Measurements from ENCODE around the gene TP53RK. TPM values are rescaled to one million over a fixed set of nuclear protein-coding genes. Genes with fewer than 3 reads are reported as not detected.

The TP53RK gene
- total RNA-seq, 1 donor = 17.4 TPM

DNA sequence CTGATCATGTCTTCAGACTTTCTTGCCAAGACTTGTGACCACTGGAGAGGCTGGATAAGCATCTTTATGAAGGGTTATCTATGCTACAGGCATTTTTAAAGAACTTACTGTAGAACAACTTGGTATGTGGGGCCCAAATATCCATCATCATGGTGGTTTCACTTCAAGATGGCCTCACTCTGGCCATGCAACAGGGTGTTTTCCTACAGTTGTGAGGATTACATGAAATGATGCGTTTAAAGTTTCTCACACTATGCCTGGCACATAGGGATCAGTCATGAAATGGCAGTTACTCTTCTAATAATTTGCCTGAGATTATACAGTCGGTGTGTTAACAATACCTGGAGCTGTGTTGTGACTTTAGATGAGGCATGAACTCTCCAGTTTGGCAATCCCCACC is 33.2 kb upstream of the TP53RK start:
- H3K4me3 ChIP-seq (ENCODE audit: low read depth, low read length) = no peak overlapping the region
- TF ChIP-seq, protein P1, sequence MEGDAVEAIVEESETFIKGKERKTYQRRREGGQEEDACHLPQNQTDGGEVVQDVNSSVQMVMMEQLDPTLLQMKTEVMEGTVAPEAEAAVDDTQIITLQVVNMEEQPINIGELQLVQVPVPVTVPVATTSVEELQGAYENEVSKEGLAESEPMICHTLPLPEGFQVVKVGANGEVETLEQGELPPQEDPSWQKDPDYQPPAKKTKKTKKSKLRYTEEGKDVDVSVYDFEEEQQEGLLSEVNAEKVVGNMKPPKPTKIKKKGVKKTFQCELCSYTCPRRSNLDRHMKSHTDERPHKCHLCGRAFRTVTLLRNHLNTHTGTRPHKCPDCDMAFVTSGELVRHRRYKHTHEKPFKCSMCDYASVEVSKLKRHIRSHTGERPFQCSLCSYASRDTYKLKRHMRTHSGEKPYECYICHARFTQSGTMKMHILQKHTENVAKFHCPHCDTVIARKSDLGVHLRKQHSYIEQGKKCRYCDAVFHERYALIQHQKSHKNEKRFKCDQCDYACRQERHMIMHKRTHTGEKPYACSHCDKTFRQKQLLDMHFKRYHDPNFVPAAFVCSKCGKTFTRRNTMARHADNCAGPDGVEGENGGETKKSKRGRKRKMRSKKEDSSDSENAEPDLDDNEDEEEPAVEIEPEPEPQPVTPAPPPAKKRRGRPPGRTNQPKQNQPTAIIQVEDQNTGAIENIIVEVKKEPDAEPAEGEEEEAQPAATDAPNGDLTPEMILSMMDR (IDR thresholded peaks at IDR 0.05; ENCODE audit: insufficient read depth, low read length) = no peak
- DNase-seq (ENCODE audit: low read depth) = no peak

DNA sequence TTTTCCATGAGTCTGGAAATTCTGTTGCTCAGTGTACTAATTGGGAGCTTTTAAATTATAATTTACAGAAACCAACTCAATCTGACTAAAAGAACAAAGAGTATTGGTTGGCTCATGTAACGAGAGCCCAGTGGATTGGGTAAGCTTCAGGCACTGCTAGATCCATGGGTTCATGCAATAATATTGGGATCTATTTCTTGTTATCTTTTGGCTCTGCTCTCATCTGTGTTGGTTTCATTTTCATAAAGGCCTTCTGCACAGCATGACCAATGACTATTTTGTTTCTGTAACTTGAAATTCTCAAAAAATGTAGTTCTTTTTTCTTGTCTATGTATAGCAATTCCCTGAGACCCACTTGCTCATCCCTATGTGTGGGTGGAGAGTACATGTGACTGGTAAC is 32.2 kb upstream of the TP53RK start:
- DNase-seq (ENCODE audit: low read depth) = peak; percentile 13
- no peak overlapping the region for H3K4me3 ChIP-seq (ENCODE audit: low read depth, low read length)
- TF ChIP-seq, protein P1 (IDR thresholded peaks at IDR 0.05; ENCODE audit: insufficient read depth, low read length) = no peak

DNA sequence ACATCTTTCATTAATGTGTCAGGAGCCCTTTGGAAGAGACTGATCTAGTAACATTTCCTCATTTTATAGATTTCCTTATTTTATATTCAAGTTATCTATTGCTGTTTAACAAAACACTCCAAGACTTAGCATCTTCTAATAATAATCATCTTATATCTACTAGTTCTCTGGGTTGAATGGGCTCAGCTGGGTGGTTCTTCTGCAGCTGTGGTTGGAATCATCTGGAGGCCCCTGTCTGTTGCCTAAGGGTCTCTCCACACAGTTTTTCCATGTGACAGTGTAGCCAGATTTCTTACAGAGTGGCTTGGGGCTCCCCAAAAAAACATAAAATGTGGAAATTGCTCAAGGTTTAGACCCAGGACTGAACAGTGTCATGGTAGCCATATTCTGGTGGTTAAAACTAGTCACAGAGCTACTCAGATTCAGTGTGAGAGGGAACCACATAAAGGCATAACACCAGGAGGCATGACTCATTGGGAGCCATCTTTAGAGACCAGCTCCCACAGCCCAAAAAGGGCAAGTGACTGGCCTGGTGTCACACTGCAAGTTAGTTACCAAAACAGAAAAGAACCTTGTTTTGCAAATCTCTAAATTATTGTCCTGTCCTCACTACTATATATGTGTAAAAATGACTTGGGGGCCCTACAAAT is 31.7 kb upstream of the TP53RK start:
- DNase-seq (ENCODE audit: low read depth) = no peak
- H3K4me3 ChIP-seq (ENCODE audit: low read depth, low read length) = no peak overlapping the region
- TF ChIP-seq, protein P1 (IDR thresholded peaks at IDR 0.05; ENCODE audit: insufficient read depth, low read length) = no peak

DNA sequence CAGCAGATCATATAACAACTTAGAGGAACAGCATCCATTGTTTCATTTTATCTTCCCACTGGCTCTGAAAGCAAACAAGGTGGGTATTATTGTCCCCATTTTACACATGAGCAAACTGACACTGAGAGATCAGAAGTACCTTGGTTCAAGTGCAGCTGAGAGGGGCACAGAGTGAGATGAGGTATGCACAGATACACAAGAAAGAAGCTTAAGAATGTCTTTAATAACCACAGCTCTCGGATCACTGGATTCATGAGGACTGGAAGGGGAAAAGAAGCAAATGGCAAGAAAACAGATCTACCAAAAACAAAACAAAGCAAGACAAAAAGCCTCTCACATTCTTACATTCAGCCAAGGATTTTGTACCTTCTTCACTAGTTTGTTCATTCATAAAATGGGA is 30.8 kb upstream of the TP53RK start:
- no peak overlapping the region for H3K4me3 ChIP-seq (ENCODE audit: low read depth, low read length)
- TF ChIP-seq, protein P1 (IDR thresholded peaks at IDR 0.05; ENCODE audit: insufficient read depth, low read length) = no peak
- DNase-seq (ENCODE audit: low read depth) = no peak

DNA sequence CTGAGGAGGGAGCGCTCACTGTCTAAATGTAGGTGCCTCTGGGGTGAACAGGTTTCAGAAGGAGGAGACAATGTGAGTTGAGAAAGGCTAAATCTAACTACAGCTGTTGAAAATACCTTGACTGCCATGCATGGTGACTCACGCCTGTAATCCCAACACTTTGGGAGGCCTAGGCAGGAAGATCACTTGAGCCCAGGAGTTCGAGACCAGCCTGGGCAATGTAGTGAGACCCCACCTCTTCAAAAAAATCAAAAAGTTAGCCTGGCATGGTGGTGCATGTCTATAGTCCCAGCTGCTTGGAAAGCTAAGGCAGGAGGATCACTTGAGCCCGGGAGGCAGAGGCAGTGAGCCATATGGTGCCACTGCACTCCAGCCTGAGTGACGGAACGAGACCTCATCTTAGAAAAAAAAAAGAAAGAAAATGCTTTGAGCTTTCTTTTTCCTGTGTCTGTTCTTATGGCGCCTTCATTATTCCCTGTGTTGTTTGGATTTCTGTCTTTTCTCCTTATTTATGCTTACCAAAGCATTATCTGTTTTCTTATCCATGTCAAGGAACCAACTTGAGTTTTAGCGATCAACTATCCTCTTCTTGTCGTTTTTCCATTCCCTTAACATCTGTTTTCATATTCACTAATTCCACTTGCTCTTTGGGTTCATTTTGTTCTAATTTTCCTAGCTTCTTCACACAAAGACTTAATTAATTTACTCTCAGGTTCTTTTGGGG is 28.7 kb upstream of the TP53RK start:
- no peak overlapping the region for H3K4me3 ChIP-seq (ENCODE audit: low read depth, low read length)
- no peak for DNase-seq (ENCODE audit: low read depth)
- TF ChIP-seq, protein P1 (IDR thresholded peaks at IDR 0.05; ENCODE audit: insufficient read depth, low read length) = no peak

DNA sequence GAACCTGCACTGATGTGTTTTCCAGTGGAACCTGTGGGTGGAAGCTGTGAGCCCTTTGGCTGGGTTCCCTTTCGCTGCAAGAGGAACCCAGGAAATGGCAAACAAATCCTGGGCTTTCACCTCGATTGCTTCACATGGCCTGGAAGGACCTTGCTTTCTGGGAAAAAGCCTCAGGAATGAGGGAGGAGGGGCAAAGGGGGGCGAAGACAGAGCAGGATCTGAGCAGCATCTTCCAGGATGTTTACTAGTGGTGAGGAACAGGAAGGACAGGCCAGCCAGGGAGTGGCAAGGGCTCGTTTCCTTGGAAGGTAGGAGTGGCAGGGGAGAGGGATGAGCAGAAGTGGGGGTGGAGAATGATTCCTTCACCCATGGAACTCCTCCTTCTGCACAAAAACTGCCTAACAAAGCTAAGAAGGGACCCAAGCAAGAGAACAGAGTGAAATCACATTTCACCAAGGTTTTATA is 26.1 kb upstream of the TP53RK start:
- no peak overlapping the region for H3K4me3 ChIP-seq (ENCODE audit: low read depth, low read length)
- DNase-seq (ENCODE audit: low read depth) = peak; percentile 84
- TF ChIP-seq, protein P1 (IDR thresholded peaks at IDR 0.05; ENCODE audit: insufficient read depth, low read length) = peak; percentile 19

Measured in fibroblast of the aortic adventitia (primary cell).